Testis (tissue), 2 donors: ENCODE data around the gene C9orf50.

Source experiments
- CTCF ChIP-seq, 3 experiments: fragments of 450-650 bp in 2 of 3; fragments of 200-600 bp in 1 of 3; sonication (generic) in 1 of 3; IDR thresholded peaks; one replicate each; pipeline ENCODE4 v1.5.1; 2016 to 2019; ENCODE audit warnings: antibody characterized with exemption in 3 of 3, mild to moderate bottlenecking in 2 of 3, moderate library complexity in 1 of 3
- POLR2A ChIP-seq: fragments of 450-650 bp; IDR thresholded peaks from one replicate; pipeline ENCODE4 v1.6.1; 2017; ENCODE audit warnings: antibody characterized with exemption, mild to moderate bottlenecking, moderate library complexity

GRCh38 chr9:129637673-129638439, 17.0 kb upstream of the C9orf50 start:
- TF ChIP-seq POLR2A (no peak), CTCF (IDR thresholded peaks at IDR 0.05) (no peak)
